Measurements from ENCODE around the gene SPEM1. TPM values are rescaled to one million over a fixed set of nuclear protein-coding genes. Genes with fewer than 3 reads are reported as not detected.

Gene SPEM1
- total RNA-seq, 1 experiment from 2014 or later = not detected

- no peaks in the 10 kb centered on the region for H3K27me3 ChIP-seq (ENCODE audit: low read length)
- no peaks in the 10 kb centered on the region for H4K20me1 ChIP-seq (ENCODE audit: insufficient read depth, low read depth, low read length)
- peaks cover 20% of the 10 kb centered on the region for H3K4me1 ChIP-seq (ENCODE audit: low read length)
- DNase-seq = no peak
- H3K27ac ChIP-seq (ENCODE audit: low read length) = no peak within 1 kb of the TSS
- H3K9me3 ChIP-seq (ENCODE audit: low read length) = no peaks in the 10 kb centered on the region
- peak within 1 kb of the TSS; percentile 60 for H3K4me3 ChIP-seq (ENCODE audit: low read length)
- H3K9ac ChIP-seq (ENCODE audit: low read length) = peak within 1 kb of the TSS; percentile 49
- peak within 1 kb of the TSS; percentile 69 for H3K4me2 ChIP-seq (ENCODE audit: low read depth, low read length, poor library complexity, severe bottlenecking)
- H3K9me2 ChIP-seq (replicated peaks; ENCODE audit: insufficient read depth, low read length) = no peaks in the 10 kb centered on the region
- H2AFZ ChIP-seq (ENCODE audit: low read length) = peak within 1 kb of the TSS; percentile 71; the same call in 1 of the 2 replicates
- no peaks in the 10 kb centered on the region for H3K36me3 ChIP-seq (ENCODE audit: insufficient read depth, low read length)
- H3K79me2 ChIP-seq (ENCODE audit: low read length) = no peaks in the 10 kb centered on the region
These were observed 24.8 kb downstream of the SPEM1 start, which contains the start of gene CHRNB1 for GRCh38 chr17:7444682-7445618. TSS of gene CHRNB1 (plus strand) at chr17:7445061. CDS start at chr17:7445128, 67 bp downstream.

GRCh38 chr17:7445619-7445968, 25.5 kb downstream of the SPEM1 start:
- peak overlapping the region; percentile 60 for H3K4me3 ChIP-seq (ENCODE audit: low read length)
- no peaks in the 10 kb centered on the region for H3K9me2 ChIP-seq (replicated peaks; ENCODE audit: insufficient read depth, low read length)
- H3K27me3 ChIP-seq (ENCODE audit: low read length) = no peaks in the 10 kb centered on the region
- H3K4me2 ChIP-seq (ENCODE audit: low read depth, low read length, poor library complexity, severe bottlenecking) = peak overlapping the region; percentile 69
- H3K36me3 ChIP-seq (ENCODE audit: insufficient read depth, low read length) = no peaks in the 10 kb centered on the region
- no peak for DNase-seq
- H4K20me1 ChIP-seq (ENCODE audit: insufficient read depth, low read depth, low read length) = no peaks in the 10 kb centered on the region
- no peaks in the 10 kb centered on the region for H3K9me3 ChIP-seq (ENCODE audit: low read length)
- no peak overlapping the region for H3K27ac ChIP-seq (ENCODE audit: low read length)
- peak overlapping the region; percentile 71; the same call in 1 of the 2 replicates for H2AFZ ChIP-seq (ENCODE audit: low read length)
- H3K4me1 ChIP-seq (ENCODE audit: low read length) = peaks cover 14% of the 10 kb centered on the region
- H3K9ac ChIP-seq (ENCODE audit: low read length) = peak overlapping the region; percentile 49
- H3K79me2 ChIP-seq (ENCODE audit: low read length) = no peaks in the 10 kb centered on the region

GRCh38 chr17:7448461-7448860, 28.3 kb downstream of the SPEM1 start:
- Histone ChIP-seq H3K9me2 (replicated peaks; ENCODE audit: insufficient read depth, low read length) (no peaks in the 10 kb centered on the region), H3K79me2 (ENCODE audit: low read length) (no peaks in the 10 kb centered on the region), H3K4me3 (ENCODE audit: low read length) (no peak overlapping the region), H3K9ac (ENCODE audit: low read length) (no peak overlapping the region), H3K9me3 (ENCODE audit: low read length) (no peaks in the 10 kb centered on the region), H2AFZ (ENCODE audit: low read length) (no peak overlapping the region), H3K36me3 (ENCODE audit: insufficient read depth, low read length) (no peaks in the 10 kb centered on the region), H3K27ac (ENCODE audit: low read length) (no peak overlapping the region), H3K4me1 (ENCODE audit: low read length) (peaks cover 8% of the 10 kb centered on the region), H4K20me1 (ENCODE audit: insufficient read depth, low read depth, low read length) (no peaks in the 10 kb centered on the region), H3K4me2 (ENCODE audit: low read depth, low read length, poor library complexity, severe bottlenecking) (no peak overlapping the region), H3K27me3 (ENCODE audit: low read length) (no peaks in the 10 kb centered on the region)
- DNase-seq = no peak

GRCh38 chr17:7459961-7460545, 39.9 kb downstream of the SPEM1 start:
- H3K27ac ChIP-seq (ENCODE audit: low read length) = no peak overlapping the region
- no peaks in the 10 kb centered on the region for H3K79me2 ChIP-seq (ENCODE audit: low read length)
- no peaks in the 10 kb centered on the region for H3K36me3 ChIP-seq (ENCODE audit: insufficient read depth, low read length)
- no peaks in the 10 kb centered on the region for H3K27me3 ChIP-seq (ENCODE audit: low read length)
- H3K9ac ChIP-seq (ENCODE audit: low read length) = no peak overlapping the region
- H3K4me3 ChIP-seq (ENCODE audit: low read length) = no peak overlapping the region
- no peaks in the 10 kb centered on the region for H3K9me3 ChIP-seq (ENCODE audit: low read length)
- peaks cover 7% of the 10 kb centered on the region for H3K4me1 ChIP-seq (ENCODE audit: low read length)
- DNase-seq = no peak
- no peaks in the 10 kb centered on the region for H4K20me1 ChIP-seq (ENCODE audit: insufficient read depth, low read depth, low read length)
- no peaks in the 10 kb centered on the region for H3K9me2 ChIP-seq (replicated peaks; ENCODE audit: insufficient read depth, low read length)
- no peak overlapping the region for H3K4me2 ChIP-seq (ENCODE audit: low read depth, low read length, poor library complexity, severe bottlenecking)
- no peak overlapping the region for H2AFZ ChIP-seq (ENCODE audit: low read length)

- Histone ChIP-seq H3K9me3 (ENCODE audit: low read length) (no peaks in the 10 kb centered on the region), H3K4me2 (ENCODE audit: low read depth, low read length, poor library complexity, severe bottlenecking) (no peak overlapping the region), H3K9me2 (replicated peaks; ENCODE audit: insufficient read depth, low read length) (no peaks in the 10 kb centered on the region), H3K27ac (ENCODE audit: low read length) (no peak overlapping the region), H3K79me2 (ENCODE audit: low read length) (no peaks in the 10 kb centered on the region), H4K20me1 (ENCODE audit: insufficient read depth, low read depth, low read length) (no peaks in the 10 kb centered on the region), H3K36me3 (ENCODE audit: insufficient read depth, low read length) (no peaks in the 10 kb centered on the region), H3K4me3 (ENCODE audit: low read length) (no peak overlapping the region), H3K27me3 (ENCODE audit: low read length) (no peaks in the 10 kb centered on the region), H3K9ac (ENCODE audit: low read length) (no peak overlapping the region), H3K4me1 (ENCODE audit: low read length) (peaks cover 5% of the 10 kb centered on the region), H2AFZ (ENCODE audit: low read length) (no peak overlapping the region)
- no peak for DNase-seq
These were observed 40.9 kb downstream of the SPEM1 start for GRCh38 chr17:7460850-7461660.

- DNase-seq = no peak
- H3K4me2 ChIP-seq (ENCODE audit: low read depth, low read length, poor library complexity, severe bottlenecking) = no peak overlapping the region
- no peaks in the 10 kb centered on the region for H4K20me1 ChIP-seq (ENCODE audit: insufficient read depth, low read depth, low read length)
- peaks cover 14% of the 10 kb centered on the region for H3K4me1 ChIP-seq (ENCODE audit: low read length)
- no peaks in the 10 kb centered on the region for H3K9me2 ChIP-seq (replicated peaks; ENCODE audit: insufficient read depth, low read length)
- no peak overlapping the region for H2AFZ ChIP-seq (ENCODE audit: low read length)
- H3K27ac ChIP-seq (ENCODE audit: low read length) = no peak overlapping the region
- H3K36me3 ChIP-seq (ENCODE audit: insufficient read depth, low read length) = no peaks in the 10 kb centered on the region
- H3K4me3 ChIP-seq (ENCODE audit: low read length) = no peak overlapping the region
- no peak overlapping the region for H3K9ac ChIP-seq (ENCODE audit: low read length)
- no peaks in the 10 kb centered on the region for H3K79me2 ChIP-seq (ENCODE audit: low read length)
- no peaks in the 10 kb centered on the region for H3K9me3 ChIP-seq (ENCODE audit: low read length)
- H3K27me3 ChIP-seq (ENCODE audit: low read length) = no peaks in the 10 kb centered on the region
These were observed 42.6 kb downstream of the SPEM1 start for GRCh38 chr17:7462474-7463371.

- Histone ChIP-seq H3K27me3 (ENCODE audit: low read length) (no peaks in the 10 kb centered on the region), H3K4me1 (ENCODE audit: low read length) (peaks cover 16% of the 10 kb centered on the region), H4K20me1 (ENCODE audit: insufficient read depth, low read depth, low read length) (no peaks in the 10 kb centered on the region), H3K36me3 (ENCODE audit: insufficient read depth, low read length) (no peaks in the 10 kb centered on the region), H3K9me3 (ENCODE audit: low read length) (no peaks in the 10 kb centered on the region), H3K4me3 (ENCODE audit: low read length) (no peak overlapping the region), H3K4me2 (ENCODE audit: low read depth, low read length, poor library complexity, severe bottlenecking) (no peak overlapping the region), H3K79me2 (ENCODE audit: low read length) (no peaks in the 10 kb centered on the region), H3K9ac (ENCODE audit: low read length) (no peak overlapping the region), H3K9me2 (replicated peaks; ENCODE audit: insufficient read depth, low read length) (no peaks in the 10 kb centered on the region), H3K27ac (ENCODE audit: low read length) (no peak overlapping the region), H2AFZ (ENCODE audit: low read length) (no peak overlapping the region)
- DNase-seq = no peak
These were observed 43.3 kb downstream of the SPEM1 start for GRCh38 chr17:7463372-7463846.
